ENCODE measurements around the gene FMNL2. TPM values are rescaled to one million over a fixed set of nuclear protein-coding genes. Genes with fewer than 3 reads are reported as not detected.

The FMNL2 gene
- total and polyA plus RNA-seq, 2 experiments from 2014 or later, result 16.5 to 45.4 TPM

GRCh38 chr2:152432765-152433164 is 97.8 kb downstream of the FMNL2 start:
- Mint-ChIP-seq H3K4me1 (peaks cover 76% of the 10 kb centered on the region), H3K4me3 (no peak overlapping the region), H3K36me3 (ENCODE audit: low read depth) (no peaks in the 10 kb centered on the region), H3K9me3 (no peaks in the 10 kb centered on the region), H3K27me3 (ENCODE audit: insufficient read depth, low read depth, poor library complexity) (no peaks in the 10 kb centered on the region), H3K27ac (no peak overlapping the region)
- Histone ChIP-seq H3K4me2 (no peak overlapping the region), H3K27ac (ENCODE audit: low read depth) (no peak overlapping the region), H3F3A (replicated peaks; ENCODE audit: low read depth) (no peaks in the 10 kb centered on the region), H3K36me3 (ENCODE audit: insufficient read depth) (no peaks in the 10 kb centered on the region), H3K27me3 (ENCODE audit: insufficient read depth) (no peaks in the 10 kb centered on the region), H3K79me2 (replicated peaks; ENCODE audit: insufficient read depth) (peaks cover 98% of the 10 kb centered on the region), H4K20me1 (replicated peaks; ENCODE audit: insufficient read depth) (peaks cover 23% of the 10 kb centered on the region; the same call in 1 of the 2 replicates), H2AFZ (no peak overlapping the region), H3K4me1 (ENCODE audit: insufficient read depth) (peaks cover 76% of the 10 kb centered on the region), H3K4me3 (no peak overlapping the region), H3K9me2 (ENCODE audit: insufficient read depth) (peaks cover 6% of the 10 kb centered on the region; the same call in 1 of the 2 replicates)
- ATAC-seq, result no peak
- DNase-seq (ENCODE audit: low spot score), result no peak
- no peak for TF ChIP-seq EZH2 (IDR thresholded peaks at IDR 0.05; ENCODE audit: low read depth, unreplicated experiment)
- no peak for TF ChIP-seq ZNF114 (CRISPR knock-in tag; IDR thresholded peaks at IDR 0.05)
- TF ChIP-seq ETS1 (IDR thresholded peaks at IDR 0.05), result no peak
- TF ChIP-seq CTCF (conservative IDR thresholded peaks at IDR 0.05; ENCODE audit: low read depth in 2 of 2), result no peak
- no peak for TF ChIP-seq CREB1 (CRISPR knock-in tag; IDR thresholded peaks at IDR 0.05; ENCODE audit: low read depth)
- TF ChIP-seq EZH2phosphoT487 (IDR thresholded peaks at IDR 0.05; ENCODE audit: unreplicated experiment), result no peak
- no peak for TF ChIP-seq ZNF331 (CRISPR knock-in tag; IDR thresholded peaks at IDR 0.05; ENCODE audit: low read depth)
- TF ChIP-seq POLR2AphosphoS5 (IDR thresholded peaks at IDR 0.05; ENCODE audit: low read depth), result no peak
- TF ChIP-seq STAT1 (IDR thresholded peaks at IDR 0.05; ENCODE audit: unreplicated experiment), result no peak
- TF ChIP-seq JUNB (IDR thresholded peaks at IDR 0.05; ENCODE audit: unreplicated experiment), result no peak
- no peak for TF ChIP-seq NANOG (IDR thresholded peaks at IDR 0.05; ENCODE audit: borderline replicate concordance)
- no peak for TF ChIP-seq REST (IDR thresholded peaks at IDR 0.05; ENCODE audit: unreplicated experiment)
- no peak for TF ChIP-seq ZNF462 (CRISPR knock-in tag; IDR thresholded peaks at IDR 0.05)
